HEK293 (cell line): Measurements from ENCODE around the gene MAEA.
"Not testable (repeated sequence)": the region's sequence is repeated elsewhere in the genome, so short reads cannot be mapped to it uniquely, and the experiment has no call there.

Source experiments
- CTCF ChIA-PET: fragments of 350-600 bp; formaldehyde crosslinking; extraction: SDS; loops from one replicate; lab custom pipeline; 2021; ENCODE audit warnings: antibody characterized with exemption; lab: Yijun Ruan, JAX
- POLR2A ChIA-PET: fragments of 300-600 bp; formaldehyde crosslinking; extraction: SDS; loops from one replicate; lab custom pipeline; 2020; ENCODE audit warnings: antibody characterized with exemption, inconsistent platforms; lab: Yijun Ruan, JAX
- H3K27ac ChIP-seq: fragments of 200-500 bp; sonication (Bioruptor generic); 2 replicates; pipeline ENCODE4 v1.5.1; 2014; ENCODE audit warnings: low read depth, low read length, control low read depth, inconsistent platforms; ENCODE audit errors: extremely low read depth
- H3K36me3 ChIP-seq, 2 experiments: fragments of 200-500 bp in 1 of 2; sonication (Bioruptor generic) in 1 of 2; 1 replicate in 1 of 2; 2 replicates in 1 of 2; pipeline ENCODE4 v1.5.1; 2014 to 2017; ENCODE audit warnings: inconsistent platforms in 2 of 2, low read length in 2 of 2; ENCODE audit not compliant: control insufficient read depth in 2 of 2, insufficient read depth in 1 of 2
- H3K4me1 ChIP-seq: fragments of 200-500 bp; sonication (Bioruptor generic); 2 replicates; pipeline ENCODE4 v1.5.1; 2014; ENCODE audit warnings: mild to moderate bottlenecking, low read length, inconsistent platforms; ENCODE audit not compliant: control insufficient read depth, insufficient read depth
- H3K4me3 ChIP-seq: 2 replicates; pipeline ENCODE4 v1.5.1; 2011; ENCODE audit warnings: low read depth, mild to moderate bottlenecking, control low read depth, low read length, moderate library complexity
- H3K9me3 ChIP-seq: fragments of 200-500 bp; sonication (Bioruptor generic); 2 replicates; pipeline ENCODE4 v1.5.1; 2014; ENCODE audit warnings: low read depth, low read length, inconsistent platforms; ENCODE audit not compliant: control insufficient read depth, insufficient read depth
- HOXC10 ChIP-seq: sonication (generic); formaldehyde crosslinking; IDR thresholded peaks from 2 replicates; pipeline ENCODE4 v1.8.1; 2023; ENCODE audit warnings: mild to moderate bottlenecking, missing genetic modification reagents
- KLF7 ChIP-seq: fragments of 450-650 bp; formaldehyde crosslinking; IDR thresholded peaks from 2 replicates; pipeline ENCODE4 v1.5.1; 2016; ENCODE audit warnings: missing biosample characterization, missing genetic modification characterization, borderline replicate concordance
- REPIN1 ChIP-seq: fragments of 450-650 bp; formaldehyde crosslinking; IDR thresholded peaks from 2 replicates; pipeline ENCODE4 v1.5.1; 2017; ENCODE audit warnings: missing biosample characterization, missing genetic modification characterization, low read depth
- ZNF248 ChIP-seq: fragments of 450-650 bp; formaldehyde crosslinking; IDR thresholded peaks from 2 replicates; pipeline ENCODE4 v1.5.1; 2017; ENCODE audit warnings: missing biosample characterization, missing genetic modification characterization
- ZNF292 ChIP-seq: fragments of 450-650 bp; formaldehyde crosslinking; IDR thresholded peaks from 2 replicates; pipeline ENCODE4 v1.5.1; 2016; ENCODE audit warnings: low read depth, missing biosample characterization, missing genetic modification characterization, borderline replicate concordance
- ZNF350 ChIP-seq: fragments of 450-650 bp; formaldehyde crosslinking; IDR thresholded peaks from 2 replicates; pipeline ENCODE4 v1.5.0; 2017; ENCODE audit warnings: missing biosample characterization, mild to moderate bottlenecking, missing genetic modification characterization
- ZNF560 ChIP-seq: fragments of 450-650 bp; formaldehyde crosslinking; IDR thresholded peaks from 2 replicates; pipeline ENCODE4 v1.5.1; 2017; ENCODE audit warnings: missing biosample characterization, missing genetic modification characterization, borderline replicate concordance
- ZNF596 ChIP-seq: fragments of 450-650 bp; IDR thresholded peaks from 2 replicates; pipeline ENCODE4 v1.5.0; 2018; ENCODE audit warnings: missing biosample characterization, mild to moderate bottlenecking, missing genetic modification characterization, moderate library complexity
- ZNF624 ChIP-seq: fragments of 450-650 bp; formaldehyde crosslinking; IDR thresholded peaks from 2 replicates; pipeline ENCODE4 v1.5.1; 2017; ENCODE audit warnings: missing biosample characterization, missing genetic modification characterization
- ZNF658 ChIP-seq: fragments of 450-650 bp; formaldehyde crosslinking; IDR thresholded peaks from 2 replicates; pipeline ENCODE4; 2016; ENCODE audit warnings: missing biosample characterization, missing genetic modification characterization
- ZNF791 ChIP-seq: fragments of 450-650 bp; formaldehyde crosslinking; IDR thresholded peaks from 2 replicates; pipeline ENCODE4 v1.5.1; 2016; ENCODE audit warnings: missing biosample characterization, missing genetic modification characterization
- TF ChIP-seq, protein P1 (sequence below): fragments of 450-650 bp; formaldehyde crosslinking; IDR thresholded peaks from 2 replicates; pipeline ENCODE4 v1.5.1; 2016; ENCODE audit warnings: missing biosample characterization, missing genetic modification characterization
- TF ChIP-seq, protein P2 (sequence below): sonication (generic); formaldehyde crosslinking; IDR thresholded peaks from 2 replicates; pipeline ENCODE4 v1.8.1; 2022; ENCODE audit warnings: mild to moderate bottlenecking, moderate library complexity, missing genetic modification reagents
- TF ChIP-seq, protein P3 (sequence below): fragments of 450-650 bp; formaldehyde crosslinking; IDR thresholded peaks from 2 replicates; pipeline ENCODE4 v1.5.1; 2016; ENCODE audit warnings: missing biosample characterization, missing genetic modification characterization
- TF ChIP-seq, protein P4 (sequence below): fragments of 450-650 bp; formaldehyde crosslinking; IDR thresholded peaks from 2 replicates; pipeline ENCODE4 v1.5.0; 2017; ENCODE audit warnings: missing biosample characterization, missing genetic modification characterization, borderline replicate concordance

MAEA gene

DNA sequence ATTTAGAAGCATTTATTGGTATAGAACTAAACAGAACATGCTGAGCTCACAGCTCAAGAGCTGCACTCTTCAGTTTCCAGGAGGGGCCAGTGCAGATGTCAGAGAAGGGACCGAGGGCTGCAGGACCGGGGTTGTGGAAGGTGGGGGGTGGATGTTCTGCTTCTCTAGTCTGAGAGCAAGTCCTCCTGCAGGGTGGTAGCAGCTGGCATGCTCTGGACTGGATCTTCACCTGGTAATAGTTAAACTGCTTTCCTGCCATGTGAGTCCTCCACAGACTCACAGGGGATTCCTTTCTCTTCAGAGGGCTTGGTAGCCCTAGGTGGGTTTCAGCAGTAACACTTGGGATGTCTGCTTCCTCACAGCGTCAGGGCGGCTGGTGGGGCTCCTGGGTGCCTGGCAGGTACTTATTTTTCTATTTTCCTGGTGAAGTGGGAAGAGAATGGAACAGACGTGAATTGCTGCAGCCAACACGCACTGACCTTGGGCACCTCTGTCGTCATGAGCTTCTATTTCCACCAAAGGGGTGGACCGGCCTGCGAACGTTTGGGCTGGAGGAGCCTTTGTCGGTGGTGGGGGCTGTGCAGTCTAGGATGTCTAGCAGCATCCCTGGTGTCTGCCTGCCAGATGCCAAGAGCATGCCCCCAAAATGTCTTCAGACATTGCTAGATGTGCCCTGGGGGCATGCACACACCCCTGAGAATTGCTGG, 2.5 kb downstream of the MAEA start (continued):
- TF ChIP-seq, protein P1, sequence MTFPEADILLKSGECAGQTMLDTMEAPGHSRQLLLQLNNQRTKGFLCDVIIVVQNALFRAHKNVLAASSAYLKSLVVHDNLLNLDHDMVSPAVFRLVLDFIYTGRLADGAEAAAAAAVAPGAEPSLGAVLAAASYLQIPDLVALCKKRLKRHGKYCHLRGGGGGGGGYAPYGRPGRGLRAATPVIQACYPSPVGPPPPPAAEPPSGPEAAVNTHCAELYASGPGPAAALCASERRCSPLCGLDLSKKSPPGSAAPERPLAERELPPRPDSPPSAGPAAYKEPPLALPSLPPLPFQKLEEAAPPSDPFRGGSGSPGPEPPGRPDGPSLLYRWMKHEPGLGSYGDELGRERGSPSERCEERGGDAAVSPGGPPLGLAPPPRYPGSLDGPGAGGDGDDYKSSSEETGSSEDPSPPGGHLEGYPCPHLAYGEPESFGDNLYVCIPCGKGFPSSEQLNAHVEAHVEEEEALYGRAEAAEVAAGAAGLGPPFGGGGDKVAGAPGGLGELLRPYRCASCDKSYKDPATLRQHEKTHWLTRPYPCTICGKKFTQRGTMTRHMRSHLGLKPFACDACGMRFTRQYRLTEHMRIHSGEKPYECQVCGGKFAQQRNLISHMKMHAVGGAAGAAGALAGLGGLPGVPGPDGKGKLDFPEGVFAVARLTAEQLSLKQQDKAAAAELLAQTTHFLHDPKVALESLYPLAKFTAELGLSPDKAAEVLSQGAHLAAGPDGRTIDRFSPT: no peak
- no peak for TF ChIP-seq ZNF350 (tag by site-specific recombination)
- TF ChIP-seq, protein P2, sequence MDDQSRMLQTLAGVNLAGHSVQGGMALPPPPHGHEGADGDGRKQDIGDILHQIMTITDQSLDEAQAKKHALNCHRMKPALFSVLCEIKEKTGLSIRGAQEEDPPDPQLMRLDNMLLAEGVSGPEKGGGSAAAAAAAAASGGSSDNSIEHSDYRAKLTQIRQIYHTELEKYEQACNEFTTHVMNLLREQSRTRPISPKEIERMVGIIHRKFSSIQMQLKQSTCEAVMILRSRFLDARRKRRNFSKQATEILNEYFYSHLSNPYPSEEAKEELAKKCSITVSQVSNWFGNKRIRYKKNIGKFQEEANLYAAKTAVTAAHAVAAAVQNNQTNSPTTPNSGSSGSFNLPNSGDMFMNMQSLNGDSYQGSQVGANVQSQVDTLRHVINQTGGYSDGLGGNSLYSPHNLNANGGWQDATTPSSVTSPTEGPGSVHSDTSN (CRISPR knock-in tag): no peak
- no peak for TF ChIP-seq ZNF791 (tag by site-specific recombination)

DNA sequence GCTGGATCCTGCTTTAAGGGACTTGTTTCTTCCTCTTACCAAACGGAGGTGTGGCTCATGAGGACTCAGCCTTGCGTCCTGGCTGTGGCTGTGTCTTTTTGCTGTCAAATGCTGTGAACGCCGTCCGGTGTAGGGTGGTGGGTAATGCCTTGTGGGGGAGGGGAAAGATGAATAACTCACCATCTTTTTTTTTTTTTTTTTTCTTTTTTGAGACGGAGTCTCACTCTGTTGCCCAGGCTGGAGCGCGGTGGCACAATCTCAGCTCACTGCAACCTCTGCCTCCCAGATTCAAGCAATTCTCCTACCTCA, 3.0 kb downstream of the MAEA start:
- POLR2A ChIA-PET: interaction anchor here (0.6 kb wide), 1 partner anchor 413 kb away, joined by 3 read pairs; no protein-coding TSS in a partner anchor
- H3K27ac ChIP-seq, H3K4me1 ChIP-seq, H3K9me3 ChIP-seq, CTCF ChIA-PET, H3K4me3 ChIP-seq: not testable (repeated sequence)
- H3K36me3 ChIP-seq: peaks cover 0 to 25% of the 10 kb centered on the region in 2 experiments; a peak in 1 of 3 replicates

DNA sequence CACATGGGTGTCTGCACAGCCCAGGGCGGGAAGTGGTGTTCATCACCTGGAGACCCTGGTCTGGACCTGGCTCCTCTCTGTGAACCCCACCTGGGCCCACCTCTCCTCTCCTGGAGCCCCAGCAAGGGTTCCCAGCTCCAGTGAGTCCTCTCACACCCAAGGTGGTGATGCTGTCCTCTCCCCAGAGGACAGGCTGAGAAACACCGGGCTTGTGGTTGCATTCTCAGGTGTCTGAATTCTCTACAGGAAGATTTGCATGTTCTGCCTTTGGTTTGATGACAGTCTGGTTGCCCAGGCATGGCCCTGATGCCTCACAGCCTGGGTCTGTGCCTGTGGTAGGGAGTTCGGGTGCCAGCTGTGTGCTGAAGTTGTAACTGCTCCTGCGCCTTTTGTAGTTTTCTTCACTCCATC, 3.8 kb downstream of the MAEA start:
- H3K9me3 ChIP-seq: no peaks in the 10 kb centered on the region
- H3K4me1 ChIP-seq: peaks cover 3% of the 10 kb centered on the region; the same call in 1 of the 2 replicates
- H3K36me3 ChIP-seq: peaks cover 0 to 33% of the 10 kb centered on the region in 2 experiments; a peak in 2 of 3 replicates
- CTCF ChIA-PET: no interaction called here
- H3K4me3 ChIP-seq: no peak overlapping the region
- no peak overlapping the region for H3K27ac ChIP-seq
- POLR2A ChIA-PET: no interaction called here
- TF ChIP-seq ZNF658 (tag by site-specific recombination) (no peak), KLF7 (tag by site-specific recombination) (no peak), ZNF596 (tag by site-specific recombination) (no peak), REPIN1 (tag by site-specific recombination) (no peak), ZNF248 (tag by site-specific recombination) (no peak), ZNF292 (tag by site-specific recombination) (no peak), ZNF624 (tag by site-specific recombination) (no peak), HOXC10 (CRISPR knock-in tag) (no peak), ZNF560 (tag by site-specific recombination) (no peak)
- TF ChIP-seq, protein P2 (CRISPR knock-in tag): no peak
- TF ChIP-seq, protein P3, sequence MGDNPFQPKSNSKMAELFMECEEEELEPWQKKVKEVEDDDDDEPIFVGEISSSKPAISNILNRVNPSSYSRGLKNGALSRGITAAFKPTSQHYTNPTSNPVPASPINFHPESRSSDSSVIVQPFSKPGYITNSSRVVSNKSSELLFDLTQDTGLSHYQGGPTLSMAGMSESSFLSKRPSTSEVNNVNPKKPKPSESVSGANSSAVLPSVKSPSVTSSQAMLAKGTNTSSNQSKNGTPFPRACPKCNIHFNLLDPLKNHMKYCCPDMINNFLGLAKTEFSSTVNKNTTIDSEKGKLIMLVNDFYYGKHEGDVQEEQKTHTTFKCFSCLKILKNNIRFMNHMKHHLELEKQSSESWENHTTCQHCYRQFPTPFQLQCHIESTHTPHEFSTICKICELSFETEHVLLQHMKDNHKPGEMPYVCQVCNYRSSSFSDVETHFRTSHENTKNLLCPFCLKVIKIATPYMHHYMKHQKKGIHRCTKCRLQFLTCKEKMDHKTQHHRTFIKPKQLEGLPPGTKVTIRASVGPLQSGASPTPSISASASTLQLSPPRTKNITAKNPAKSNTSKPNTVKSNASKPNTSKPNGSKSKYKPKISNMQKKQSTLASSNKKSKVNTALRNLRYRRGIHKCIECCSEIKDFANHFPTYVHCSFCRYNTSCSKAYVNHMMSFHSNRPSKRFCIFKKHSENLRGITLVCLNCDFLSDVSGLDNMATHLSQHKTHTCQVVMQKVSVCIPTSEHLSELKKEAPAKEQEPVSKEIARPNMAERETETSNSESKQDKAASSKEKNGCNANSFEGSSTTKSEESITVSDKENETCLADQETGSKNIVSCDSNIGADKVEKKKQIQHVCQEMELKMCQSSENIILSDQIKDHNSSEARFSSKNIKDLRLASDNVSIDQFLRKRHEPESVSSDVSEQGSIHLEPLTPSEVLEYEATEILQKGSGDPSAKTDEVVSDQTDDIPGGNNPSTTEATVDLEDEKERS: no peak
- TF ChIP-seq, protein P4, sequence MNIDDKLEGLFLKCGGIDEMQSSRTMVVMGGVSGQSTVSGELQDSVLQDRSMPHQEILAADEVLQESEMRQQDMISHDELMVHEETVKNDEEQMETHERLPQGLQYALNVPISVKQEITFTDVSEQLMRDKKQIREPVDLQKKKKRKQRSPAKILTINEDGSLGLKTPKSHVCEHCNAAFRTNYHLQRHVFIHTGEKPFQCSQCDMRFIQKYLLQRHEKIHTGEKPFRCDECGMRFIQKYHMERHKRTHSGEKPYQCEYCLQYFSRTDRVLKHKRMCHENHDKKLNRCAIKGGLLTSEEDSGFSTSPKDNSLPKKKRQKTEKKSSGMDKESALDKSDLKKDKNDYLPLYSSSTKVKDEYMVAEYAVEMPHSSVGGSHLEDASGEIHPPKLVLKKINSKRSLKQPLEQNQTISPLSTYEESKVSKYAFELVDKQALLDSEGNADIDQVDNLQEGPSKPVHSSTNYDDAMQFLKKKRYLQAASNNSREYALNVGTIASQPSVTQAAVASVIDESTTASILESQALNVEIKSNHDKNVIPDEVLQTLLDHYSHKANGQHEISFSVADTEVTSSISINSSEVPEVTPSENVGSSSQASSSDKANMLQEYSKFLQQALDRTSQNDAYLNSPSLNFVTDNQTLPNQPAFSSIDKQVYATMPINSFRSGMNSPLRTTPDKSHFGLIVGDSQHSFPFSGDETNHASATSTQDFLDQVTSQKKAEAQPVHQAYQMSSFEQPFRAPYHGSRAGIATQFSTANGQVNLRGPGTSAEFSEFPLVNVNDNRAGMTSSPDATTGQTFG (tag by site-specific recombination): no peak
